Subcutaneous abdominal adipose tissue (tissue), 5 donors: Measurements from ENCODE around the gene RPS6KA1.

Experiments
- H3K27ac ChIP-seq: one replicate; pipeline ENCODE4 v1.7.0; 2013; ENCODE audit warnings: low read depth, mild to moderate bottlenecking, inconsistent platforms, low read length, moderate library complexity
- H3K27me3 ChIP-seq, 5 donors: one replicate each; pipeline ENCODE4 v1.7.0; 2013; ENCODE audit warnings: low read length in 5 of 5, inconsistent platforms in 1 of 5; ENCODE audit not compliant: control insufficient read depth in 5 of 5, insufficient read depth in 4 of 5
- H3K36me3 ChIP-seq, 5 donors: one replicate each; pipeline ENCODE4 v1.7.0; 2013; ENCODE audit warnings: low read length in 5 of 5; ENCODE audit not compliant: control insufficient read depth in 5 of 5, insufficient read depth in 5 of 5
- H3K4me1 ChIP-seq, 5 donors: one replicate each; pipeline ENCODE4 v1.7.0; 2013; ENCODE audit warnings: low read length in 5 of 5, mild to moderate bottlenecking in 3 of 5, moderate library complexity in 1 of 5; ENCODE audit not compliant: control insufficient read depth in 5 of 5, insufficient read depth in 5 of 5
- H3K4me3 ChIP-seq, 5 donors: one replicate each; pipeline ENCODE4 v1.7.0; 2013; ENCODE audit warnings: low read length in 5 of 5, low read depth in 1 of 5
- H3K9ac ChIP-seq, 5 donors: one replicate each; pipeline ENCODE4 v1.7.0; 2013; ENCODE audit warnings: low read length in 5 of 5, mild to moderate bottlenecking in 4 of 5, moderate library complexity in 3 of 5
- H3K9me3 ChIP-seq, 5 donors: one replicate each; pipeline ENCODE4 v1.7.0; 2013; ENCODE audit warnings: low read length in 5 of 5; ENCODE audit not compliant: control insufficient read depth in 5 of 5
- donor health status: healthy.
- donor health status: healthy.
- donor health status: healthy.
- donor health status: healthy.
- donor health status: healthy.

The RPS6KA1 gene

GRCh38 chr1:26539722-26540121, 10.2 kb downstream of the RPS6KA1 start:
- H3K9ac ChIP-seq: peak overlapping the region in 2 of 5 donors; percentile 37 to 47
- no peaks in the 10 kb centered on the region for H3K36me3 ChIP-seq
- H3K9me3 ChIP-seq: no peaks in the 10 kb centered on the region
- H3K27me3 ChIP-seq: no peaks in the 10 kb centered on the region
- H3K4me3 ChIP-seq: no peak overlapping the region
- H3K27ac ChIP-seq: no peak overlapping the region
- peaks cover 4 to 63% (median 34%) of the 10 kb centered on the region in 5 donors for H3K4me1 ChIP-seq

GRCh38 chr1:26540351-26540750, 10.8 kb downstream of the RPS6KA1 start:
- H3K27ac ChIP-seq: no peak overlapping the region
- H3K27me3 ChIP-seq: no peaks in the 10 kb centered on the region
- H3K9me3 ChIP-seq: no peaks in the 10 kb centered on the region
- no peak overlapping the region for H3K4me3 ChIP-seq
- peaks cover 4 to 69% (median 34%) of the 10 kb centered on the region in 5 donors for H3K4me1 ChIP-seq
- peak overlapping the region in 1 of 5 donors; percentile 37 for H3K9ac ChIP-seq
- H3K36me3 ChIP-seq: no peaks in the 10 kb centered on the region

- peak overlapping the region in 1 of 5 donors; percentile 30 for H3K4me3 ChIP-seq
- H3K27ac ChIP-seq: no peak overlapping the region
- H3K27me3 ChIP-seq: no peaks in the 10 kb centered on the region
- H3K36me3 ChIP-seq: no peaks in the 10 kb centered on the region
- peaks cover 4 to 79% (median 38%) of the 10 kb centered on the region in 5 donors for H3K4me1 ChIP-seq
- H3K9me3 ChIP-seq: no peaks in the 10 kb centered on the region
- peak overlapping the region in 2 of 5 donors; percentile 50 to 62 for H3K9ac ChIP-seq
Measured at GRCh38 chr1:26541431-26541815, 11.9 kb downstream of the RPS6KA1 start.

DNA sequence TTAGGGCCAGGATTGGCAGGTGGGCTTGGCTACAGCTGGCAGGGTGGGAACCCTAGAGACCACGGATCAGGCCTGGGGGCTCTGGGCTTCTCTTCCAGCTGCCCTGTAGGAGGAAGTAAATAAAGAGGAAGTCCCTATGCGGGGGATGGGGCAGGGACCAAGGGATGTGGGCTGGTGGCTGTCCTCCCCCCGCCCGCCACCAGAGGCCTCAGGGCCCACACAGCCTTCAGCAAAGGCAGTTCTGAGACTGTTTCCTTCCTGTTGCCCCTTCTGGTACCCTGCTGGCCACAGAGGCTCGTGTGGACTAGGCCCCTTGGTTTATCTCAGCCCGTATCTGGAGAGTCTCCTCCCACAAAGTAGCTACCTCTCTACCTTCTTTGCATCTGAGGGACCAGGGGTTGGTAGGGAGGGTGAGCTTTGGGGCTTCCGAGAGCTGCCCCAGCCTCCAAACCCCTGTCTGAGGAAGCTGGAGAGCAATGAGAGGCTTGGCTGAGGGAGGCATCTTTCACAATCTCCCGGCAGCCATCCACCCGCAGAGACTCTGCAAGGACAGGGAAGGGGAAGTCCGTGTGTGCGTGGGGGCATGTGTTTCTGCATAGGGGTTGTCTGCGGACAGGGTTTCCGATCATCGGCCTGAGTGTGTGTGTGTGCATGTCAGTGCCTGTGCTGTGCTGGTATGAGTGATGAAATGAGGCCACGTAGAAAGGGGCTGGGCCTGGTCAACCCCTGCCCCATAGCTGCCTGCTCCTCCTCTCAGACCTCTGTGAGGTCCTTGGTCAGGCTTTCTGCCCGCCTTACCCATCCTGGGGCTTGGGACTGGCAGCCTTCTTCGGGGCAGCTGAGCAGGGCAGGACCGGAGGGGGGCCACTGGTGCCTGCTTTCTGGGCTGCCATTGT, 12.5 kb downstream of the RPS6KA1 start:
- no peaks in the 10 kb centered on the region for H3K9me3 ChIP-seq
- H3K27me3 ChIP-seq: no peaks in the 10 kb centered on the region
- peak overlapping the region; percentile 50 for H3K27ac ChIP-seq
- H3K4me1 ChIP-seq: peaks cover 4 to 85% (median 41%) of the 10 kb centered on the region in 5 donors
- H3K36me3 ChIP-seq: peaks cover 0 to under 1% (median 0%) of the 10 kb centered on the region in 5 donors
- H3K9ac ChIP-seq: peak overlapping the region in 2 of 5 donors; percentile 50 to 62
- H3K4me3 ChIP-seq: peak overlapping the region in 4 of 5 donors; percentile 4 to 41 (median 19)

- Histone ChIP-seq H3K27ac (peak overlapping the region; percentile 50), H3K9me3 (no peaks in the 10 kb centered on the region), H3K4me1 (peaks cover 4 to 88% (median 44%) of the 10 kb centered on the region in 5 donors), H3K9ac (peak overlapping the region in 3 of 5 donors; percentile 53 to 55 (median 55)), H3K4me3 (peak overlapping the region in 4 of 5 donors; percentile 15 to 41 (median 30)), H3K27me3 (no peaks in the 10 kb centered on the region), H3K36me3 (peaks cover 0 to 4% (median 0%) of the 10 kb centered on the region in 5 donors)
Measured at GRCh38 chr1:26542771-26543451, 13.3 kb downstream of the RPS6KA1 start.

- Histone ChIP-seq H3K4me1 (peaks cover 4 to 83% (median 44%) of the 10 kb centered on the region in 5 donors), H3K27me3 (no peaks in the 10 kb centered on the region)
Measured at GRCh38 chr1:26543462-26543861, 13.9 kb downstream of the RPS6KA1 start.

DNA sequence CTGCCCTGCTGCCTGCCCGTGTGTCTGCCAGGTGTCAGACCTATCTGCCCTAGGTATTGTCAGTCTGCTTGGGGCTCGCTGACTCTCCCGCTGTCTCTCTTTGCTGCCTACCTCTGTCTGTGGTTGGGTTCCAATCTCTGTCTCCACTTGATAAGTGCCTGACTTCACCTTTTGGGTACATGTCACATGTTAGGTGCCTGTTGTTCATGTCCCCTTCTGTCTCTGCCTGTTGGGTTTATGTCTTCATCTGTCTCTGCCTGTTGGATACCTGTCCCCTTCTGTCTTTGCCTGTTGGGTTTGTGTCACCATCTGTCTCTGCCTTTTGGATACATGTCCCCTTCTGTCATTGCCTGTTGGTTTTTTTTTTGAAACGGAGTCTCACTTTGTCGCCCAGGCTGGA, 14.6 kb downstream of the RPS6KA1 start:
- H3K36me3 ChIP-seq: peaks cover 0 to 6% (median 0%) of the 10 kb centered on the region in 5 donors
- H3K4me3 ChIP-seq: no peak overlapping the region
- H3K27me3 ChIP-seq: no peaks in the 10 kb centered on the region
- peak overlapping the region in 1 of 5 donors; percentile 53 for H3K9ac ChIP-seq
- no peaks in the 10 kb centered on the region for H3K9me3 ChIP-seq
- H3K4me1 ChIP-seq: peaks cover 4 to 77% (median 37%) of the 10 kb centered on the region in 5 donors
- H3K27ac ChIP-seq: no peak overlapping the region

More at GRCh38 chr1:26543462-26543861, 13.9 kb downstream of the RPS6KA1 start:
- peak overlapping the region; percentile 50 for H3K27ac ChIP-seq
- no peaks in the 10 kb centered on the region for H3K9me3 ChIP-seq
- H3K4me3 ChIP-seq: peak overlapping the region in 4 of 5 donors; percentile 15 to 41 (median 30)
- peaks cover 0 to 6% (median 0%) of the 10 kb centered on the region in 5 donors for H3K36me3 ChIP-seq
- peak overlapping the region in 3 of 5 donors; percentile 53 to 55 (median 55) for H3K9ac ChIP-seq

DNA sequence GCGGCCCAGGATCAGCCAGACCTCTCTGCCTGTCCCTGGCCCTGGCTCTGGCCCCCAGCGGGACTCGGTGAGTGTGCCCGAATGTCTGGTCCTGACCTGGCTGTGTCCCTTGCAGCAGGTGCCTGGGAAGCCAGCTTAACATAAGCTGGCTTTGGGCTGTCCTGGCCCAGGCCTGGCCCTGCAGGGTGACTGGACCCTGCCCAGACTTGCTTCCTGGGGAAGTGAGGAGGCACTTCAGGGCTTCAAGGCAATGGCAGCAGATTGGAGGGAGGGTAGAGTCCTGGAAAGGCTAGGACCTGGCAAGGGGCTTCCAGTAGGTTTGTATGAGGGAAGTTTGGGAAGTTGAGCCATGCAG, 16.4 kb downstream of the RPS6KA1 start:
- H3K27me3 ChIP-seq: no peaks in the 10 kb centered on the region

DNA sequence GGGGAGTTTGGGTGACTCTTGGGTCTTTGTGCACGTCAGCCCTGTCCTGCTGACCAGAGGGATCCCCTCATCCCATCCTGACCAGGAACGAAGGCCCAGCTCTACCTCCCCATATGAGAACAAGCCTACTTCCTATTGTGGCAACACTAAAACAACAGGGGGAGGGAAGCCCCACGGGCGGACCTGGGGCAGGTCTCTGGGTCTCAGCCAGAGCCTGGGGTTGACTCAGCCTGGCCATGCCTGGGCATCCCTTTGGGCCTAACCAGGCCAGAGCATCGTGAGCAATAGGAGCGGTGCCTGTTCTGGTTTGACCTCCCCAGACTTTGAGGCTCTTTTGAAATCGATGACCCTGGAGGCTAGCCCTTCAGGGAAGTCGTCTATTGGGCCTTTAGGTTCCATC, 16.8 kb downstream of the RPS6KA1 start:
- Histone ChIP-seq H3K27ac (no peak overlapping the region), H3K36me3 (peaks cover 0 to 11% (median under 1%) of the 10 kb centered on the region in 5 donors), H3K4me3 (peak overlapping the region in 3 of 5 donors; percentile 22 to 61 (median 41)), H3K9ac (peak overlapping the region in 1 of 5 donors; percentile 44), H3K4me1 (peaks cover 4 to 57% (median 25%) of the 10 kb centered on the region in 5 donors), H3K9me3 (no peaks in the 10 kb centered on the region), H3K27me3 (no peaks in the 10 kb centered on the region)

More for the DNA sequence above, 16.4 kb downstream of the RPS6KA1 start:
- Histone ChIP-seq H3K9me3 (no peaks in the 10 kb centered on the region), H3K4me3 (peak overlapping the region in 4 of 5 donors; percentile 22 to 61 (median 42)), H3K4me1 (peaks cover 4 to 62% (median 27%) of the 10 kb centered on the region in 5 donors), H3K9ac (peak overlapping the region in 3 of 5 donors; percentile 19 to 44 (median 26)), H3K27ac (no peak overlapping the region), H3K36me3 (peaks cover 0 to 7% (median 0%) of the 10 kb centered on the region in 5 donors)
